ENCODE results near the gene BCR. TPM values are rescaled to one million over a fixed set of nuclear protein-coding genes. Genes with fewer than 3 reads are reported as not detected.

BCR gene
- total RNA-seq, 1 experiment from 2014 or later, result 77.0 TPM

GRCh38 chr22:23286296-23286695 is 106.0 kb downstream of the BCR start:
- TF ChIP-seq CTCF (conservative IDR thresholded peaks at IDR 0.05), result no peak
- WGBS (ENCODE audit: extremely low coverage, insufficient read length, low lambda C conversion rate), result no CpG with 5 or more reads among the region's 2 CpGs
- H3T11ph ChIP-seq (ENCODE audit: low read length), result no peak overlapping the region
- no peak overlapping the region for H3K4me2 ChIP-seq (ENCODE audit: insufficient read depth, insufficient read length, low read length)
- DNase-seq, result no peak
- H4K5ac ChIP-seq (ENCODE audit: insufficient read length, low read depth, low read length), result no peak overlapping the region
- H3K79me1 ChIP-seq (ENCODE audit: insufficient read depth, low read depth, low read length, poor library complexity, severe bottlenecking), result no peaks in the 10 kb centered on the region
- H3K9ac ChIP-seq (ENCODE audit: extremely low read depth, insufficient read length, low read length), result no peak overlapping the region
- H2BK20ac ChIP-seq (ENCODE audit: low read depth, low read length, poor library complexity, severe bottlenecking), result no peak overlapping the region
- no peaks in the 10 kb centered on the region for H3K23me2 ChIP-seq (ENCODE audit: insufficient read length, low read depth, low read length, poor library complexity, severe bottlenecking)
- H3K56ac ChIP-seq (ENCODE audit: insufficient read length, low read depth, low read length), result no peak overlapping the region
- no peaks in the 10 kb centered on the region for H3K79me2 ChIP-seq (ENCODE audit: insufficient read depth, low read length)
- no peak overlapping the region for H3K27ac ChIP-seq (ENCODE audit: insufficient read length, low read depth, low read length)
- no peak overlapping the region for H3K4ac ChIP-seq (ENCODE audit: low read depth, low read length)
- no peak overlapping the region for H3K14ac ChIP-seq (ENCODE audit: insufficient read depth, low read length)
- no peak overlapping the region for H4K8ac ChIP-seq (replicated peaks; ENCODE audit: insufficient read length, low read depth, low read length)
- H3K27me3 ChIP-seq (ENCODE audit: insufficient read depth, low read length), result no peaks in the 10 kb centered on the region
- peaks cover 19 to 73% (median 62%) of the 10 kb centered on the region in 3 experiments for H3K36me3 Mint-ChIP-seq (ENCODE audit: insufficient read depth in 1 of 3, low read depth in 3 of 3)
- H2BK12ac ChIP-seq (ENCODE audit: insufficient read length, low read depth, low read length), result no peak overlapping the region
- no peak overlapping the region for H2AK5ac ChIP-seq (ENCODE audit: insufficient read length, low read length)
- H3K9me3 ChIP-seq (ENCODE audit: control insufficient read depth, low read depth, low read length), result no peaks in the 10 kb centered on the region
- H3K4me1 ChIP-seq (ENCODE audit: insufficient read depth, low read length), result no peaks in the 10 kb centered on the region
- no peak overlapping the region for H3K23ac ChIP-seq (ENCODE audit: insufficient read length, low read depth, low read length)
- H2BK120ac ChIP-seq (ENCODE audit: low read depth, low read length, poor library complexity, severe bottlenecking), result no peak overlapping the region
- H3K27ac Mint-ChIP-seq, result no peak overlapping the region
- H2AFZ ChIP-seq (ENCODE audit: low read length), result no peak overlapping the region
- H2BK15ac ChIP-seq (ENCODE audit: low read depth, low read length), result no peak overlapping the region
- H3K27me3 Mint-ChIP-seq (ENCODE audit: low read depth), result no peaks in the 10 kb centered on the region
- H3K4me1 Mint-ChIP-seq, result no peaks in the 10 kb centered on the region
- no peaks in the 10 kb centered on the region; a peak in 2 of 5 replicates for H3K9me3 Mint-ChIP-seq
- H4K91ac ChIP-seq (ENCODE audit: insufficient read length, low read depth, low read length), result no peak overlapping the region
- H2BK5ac ChIP-seq (ENCODE audit: insufficient read length, low read length), result no peak overlapping the region
- no peak overlapping the region for H3K18ac ChIP-seq (ENCODE audit: insufficient read length, low read depth, low read length)
- no peaks in the 10 kb centered on the region for H4K20me1 ChIP-seq (ENCODE audit: control insufficient read depth, insufficient read depth, insufficient read length)
- no peak overlapping the region for H3K4me3 Mint-ChIP-seq
